Mesenchymal stem cell (in vitro differentiated cells and primary cell): ENCODE results near the gene ARHGEF19.
"Not testable (repeated sequence)": the region's sequence is repeated elsewhere in the genome, so short reads cannot be mapped to it uniquely, and the experiment has no call there.

Experiments
- DNase-seq: peaks from one replicate; pipeline ENCODE4 v3.0.0-alpha.2; 2013
- H2AFZ ChIP-seq: one replicate; pipeline ENCODE4 v1.6.1; 2013; ENCODE audit warnings: low read depth, mild to moderate bottlenecking, control low read depth, inconsistent platforms, low read length, moderate library complexity
- H2AK5ac ChIP-seq: 2 replicates; pipeline ENCODE4 v1.6.1; 2013; ENCODE audit warnings: low read length, moderate library complexity, mild to moderate bottlenecking, inconsistent platforms; ENCODE audit not compliant: severe bottlenecking
- H2BK120ac ChIP-seq: one replicate; pipeline ENCODE4 v1.6.1; 2013; ENCODE audit warnings: low read depth, mild to moderate bottlenecking, inconsistent platforms, low read length, moderate library complexity
- H2BK12ac ChIP-seq, 2 experiments: one replicate each; pipeline ENCODE4 v1.6.1; 2013; ENCODE audit warnings: inconsistent platforms in 2 of 2, low read length in 2 of 2, mild to moderate bottlenecking in 2 of 2, moderate library complexity in 2 of 2, control low read depth in 1 of 2
- H2BK15ac ChIP-seq: one replicate; pipeline ENCODE4 v1.6.1; 2013; ENCODE audit warnings: mild to moderate bottlenecking, low read depth, inconsistent platforms; ENCODE audit not compliant: poor library complexity, severe bottlenecking
- H2BK5ac ChIP-seq: 2 replicates; pipeline ENCODE4 v1.6.1; 2013; ENCODE audit warnings: low read depth, mild to moderate bottlenecking, low read length, control low read depth, inconsistent platforms; ENCODE audit not compliant: poor library complexity, severe bottlenecking
- H3K14ac ChIP-seq, 2 experiments: one replicate each; pipeline ENCODE4 v1.6.1; 2013; ENCODE audit warnings: inconsistent platforms in 2 of 2, low read length in 2 of 2, control low read depth in 1 of 2, mild to moderate bottlenecking in 1 of 2, moderate library complexity in 1 of 2
- H3K18ac ChIP-seq, 2 experiments: one replicate each; pipeline ENCODE4 v1.6.1; 2013; ENCODE audit warnings: inconsistent platforms in 2 of 2, low read length in 2 of 2, control low read depth in 1 of 2, low read depth in 1 of 2, mild to moderate bottlenecking in 1 of 2
- H3K23ac ChIP-seq, 2 experiments: one replicate each; pipeline ENCODE4 v1.6.1; 2013; ENCODE audit warnings: inconsistent platforms in 2 of 2, low read length in 2 of 2, mild to moderate bottlenecking in 2 of 2, moderate library complexity in 2 of 2, control low read depth in 1 of 2
- H3K27ac ChIP-seq: 2 replicates; pipeline ENCODE4 v1.5.1; 2013; ENCODE audit warnings: mild to moderate bottlenecking, moderate library complexity, low read length, control low read depth, inconsistent platforms; ENCODE audit not compliant: poor library complexity, severe bottlenecking
- H3K27me3 ChIP-seq, 2 experiments: 2 replicates each; pipeline versions ENCODE4 v1.6.1 to v1.7.0; 2013; ENCODE audit warnings: low read length in 2 of 2, mild to moderate bottlenecking in 2 of 2, moderate library complexity in 2 of 2, control low read depth in 1 of 2, inconsistent platforms in 1 of 2; ENCODE audit not compliant: control insufficient read depth in 1 of 2, insufficient read depth in 1 of 2
- H3K36me3 ChIP-seq, 2 experiments: 2 replicates each; pipeline versions ENCODE4 v1.6.1 to v1.7.0; 2013; ENCODE audit warnings: low read length in 2 of 2, control low read depth in 1 of 2, inconsistent platforms in 1 of 2, low read depth in 1 of 2, mild to moderate bottlenecking in 1 of 2; ENCODE audit not compliant: insufficient read depth in 2 of 2, control insufficient read depth in 1 of 2
- H3K4ac ChIP-seq, 2 experiments: one replicate each; pipeline ENCODE4 v1.6.1; 2013; ENCODE audit warnings: inconsistent platforms in 2 of 2, low read length in 2 of 2, mild to moderate bottlenecking in 2 of 2, moderate library complexity in 2 of 2, control low read depth in 1 of 2, low read depth in 1 of 2
- H3K4me1 ChIP-seq: 2 replicates; pipeline ENCODE4 v1.6.1; 2013; ENCODE audit warnings: low read depth, low read length, control low read depth; ENCODE audit not compliant: control insufficient read depth, insufficient read depth
- H3K4me2 ChIP-seq: 2 replicates; pipeline ENCODE4 v1.6.1; 2013; ENCODE audit warnings: low read length, mild to moderate bottlenecking, inconsistent platforms; ENCODE audit not compliant: poor library complexity, severe bottlenecking
- H3K4me3 ChIP-seq, 2 experiments: 2 replicates each; pipeline versions ENCODE4 v1.5.1 to v1.7.0; 2013; ENCODE audit warnings: low read length in 2 of 2, mild to moderate bottlenecking in 2 of 2, control low read depth in 1 of 2, low read depth in 1 of 2; ENCODE audit not compliant: insufficient read depth in 1 of 2
- H3K79me1 ChIP-seq: replicated peaks from 2 replicates; pipeline ENCODE4 v1.6.1; 2013; ENCODE audit warnings: mild to moderate bottlenecking, control low read depth, low read length, inconsistent platforms; ENCODE audit not compliant: poor library complexity, severe bottlenecking
- H3K9ac ChIP-seq: 2 replicates; pipeline ENCODE4 v1.7.0; 2013; ENCODE audit warnings: mild to moderate bottlenecking, low read length, moderate library complexity
- H3K9me3 ChIP-seq: 2 replicates; pipeline ENCODE4 v1.7.0; 2013; ENCODE audit warnings: mild to moderate bottlenecking, low read length; ENCODE audit not compliant: control insufficient read depth
- H4K8ac ChIP-seq: one replicate; pipeline ENCODE4 v1.6.1; 2013; ENCODE audit warnings: inconsistent platforms, mild to moderate bottlenecking, low read length, moderate library complexity
- H4K91ac ChIP-seq: one replicate; pipeline ENCODE4 v1.6.1; 2013; ENCODE audit warnings: mild to moderate bottlenecking, low read length, inconsistent platforms
- WGBS: methylation state at CpG from one replicate; pipeline ENCODE4 v1.1.7; 2013; ENCODE audit warnings: mixed read lengths; 5-methylcytosine and 5-hydroxymethylcytosine counted together

ARHGEF19 gene

GRCh38 chr1:16224472-16224871 is 12.0 kb upstream of the ARHGEF19 start:
- no peak overlapping the region for H2BK5ac ChIP-seq
- no peak overlapping the region for H4K8ac ChIP-seq
- H2BK15ac ChIP-seq, result no peak overlapping the region
- H3K4ac ChIP-seq, result no peak overlapping the region
- no peak overlapping the region for H3K9ac ChIP-seq
- H4K91ac ChIP-seq, result no peak overlapping the region
- H2BK120ac ChIP-seq, result peak overlapping the region; percentile 29
- peaks cover 16% of the 10 kb centered on the region for H3K4me1 ChIP-seq
- no peaks in the 10 kb centered on the region for H3K36me3 ChIP-seq
- H3K18ac ChIP-seq, result no peak overlapping the region
- H3K4me3 ChIP-seq, result no peak overlapping the region
- no peaks in the 10 kb centered on the region for H3K79me1 ChIP-seq
- peaks cover 4% of the 10 kb centered on the region for H3K9me3 ChIP-seq
- no peak overlapping the region for H2AFZ ChIP-seq
- H2BK12ac ChIP-seq, result no peak overlapping the region
- WGBS, result 86% methylated on average over 3 of the region's 3 CpGs
- H3K14ac ChIP-seq, result no peak overlapping the region
- no peak overlapping the region for H3K4me2 ChIP-seq
- H3K23ac ChIP-seq, result no peak overlapping the region
- H3K27me3 ChIP-seq, result peaks cover 29 to 45% of the 10 kb centered on the region in 2 experiments
- no peak overlapping the region for H2AK5ac ChIP-seq
- H3K27ac ChIP-seq, result no peak overlapping the region
- DNase-seq, result no peak

DNA sequence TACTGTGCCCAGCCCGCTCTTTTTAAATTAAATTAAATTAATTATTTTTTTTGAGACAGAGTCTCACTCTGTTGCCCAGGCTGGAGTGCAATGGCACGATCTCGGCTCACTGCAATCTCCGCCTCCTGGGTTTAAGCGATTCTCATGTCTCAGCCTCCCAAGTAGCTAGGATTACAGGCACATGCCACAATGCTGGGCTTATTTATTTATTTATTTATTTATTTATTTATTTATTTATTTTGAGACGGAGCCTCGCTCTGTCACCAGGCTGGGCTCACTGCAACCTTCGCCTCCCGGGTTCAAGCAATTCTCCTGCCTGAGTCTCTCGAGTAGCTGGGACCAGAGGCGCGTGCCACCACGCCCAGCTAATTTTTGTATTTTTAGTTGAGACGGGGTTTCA is 10.3 kb upstream of the ARHGEF19 start:
- H3K79me1 ChIP-seq, H4K8ac ChIP-seq, H3K23ac ChIP-seq, H4K91ac ChIP-seq, H3K18ac ChIP-seq, H3K4me3 ChIP-seq, H3K9ac ChIP-seq, H3K36me3 ChIP-seq, H2BK5ac ChIP-seq, H3K4ac ChIP-seq, H3K27ac ChIP-seq, H3K4me2 ChIP-seq, H2AK5ac ChIP-seq, H2AFZ ChIP-seq, DNase-seq, H3K14ac ChIP-seq, H2BK120ac ChIP-seq, H3K9me3 ChIP-seq, H2BK15ac ChIP-seq, H2BK12ac ChIP-seq: not testable (repeated sequence)
- H3K27me3 ChIP-seq, result peaks cover 18 to 34% of the 10 kb centered on the region in 2 experiments
- 97% methylated on average over 13 of the region's 14 CpGs for WGBS
- H3K4me1 ChIP-seq, result peaks cover 14% of the 10 kb centered on the region

DNA sequence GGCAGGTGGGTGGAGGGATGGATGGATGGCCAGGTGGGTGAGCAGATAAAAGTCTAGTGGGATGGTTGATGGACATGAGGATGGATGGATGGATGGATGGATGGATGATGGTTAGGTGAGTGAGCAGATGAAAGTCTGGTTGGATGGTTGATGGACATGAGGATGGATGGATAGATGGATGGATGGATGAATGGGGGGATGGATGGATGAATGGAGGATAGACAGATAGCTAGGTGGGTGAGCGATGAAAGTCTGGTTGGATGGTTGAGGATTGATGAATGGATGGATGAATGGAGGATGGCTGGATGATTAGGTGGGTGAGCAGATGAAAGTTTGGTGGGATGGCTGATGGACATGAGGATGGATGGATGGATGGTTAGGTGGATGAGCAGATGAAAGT is 9.0 kb upstream of the ARHGEF19 start:
- no peaks in the 10 kb centered on the region for H3K36me3 ChIP-seq
- H3K4ac ChIP-seq, result no peak overlapping the region
- H4K8ac ChIP-seq, result no peak overlapping the region
- H3K14ac ChIP-seq, result no peak overlapping the region
- H3K4me1 ChIP-seq, result peaks cover 9% of the 10 kb centered on the region
- H3K4me2 ChIP-seq, result no peak overlapping the region
- no peak overlapping the region for H2BK12ac ChIP-seq
- no peak overlapping the region for H4K91ac ChIP-seq
- no peak overlapping the region for H2AK5ac ChIP-seq
- no peak overlapping the region for H3K23ac ChIP-seq
- H3K18ac ChIP-seq, result no peak overlapping the region
- H2BK5ac ChIP-seq, result no peak overlapping the region
- 92% methylated on average over 1 of the region's 1 CpG for WGBS
- H2AFZ ChIP-seq, result no peak overlapping the region
- DNase-seq, result no peak
- no peaks in the 10 kb centered on the region for H3K79me1 ChIP-seq
- no peaks in the 10 kb centered on the region for H3K9me3 ChIP-seq
- H2BK15ac ChIP-seq, result no peak overlapping the region
- no peak overlapping the region for H2BK120ac ChIP-seq
- H3K9ac ChIP-seq, result no peak overlapping the region
- H3K4me3 ChIP-seq, result no peak overlapping the region
- H3K27ac ChIP-seq, result no peak overlapping the region
- H3K27me3 ChIP-seq, result peaks cover 7 to 22% of the 10 kb centered on the region in 2 experiments

GRCh38 chr1:16219968-16220500 is 7.6 kb upstream of the ARHGEF19 start:
- Histone ChIP-seq H2AFZ (no peak overlapping the region), H3K4me3 (no peak overlapping the region), H3K9ac (no peak overlapping the region), H3K9me3 (no peaks in the 10 kb centered on the region), H2BK12ac (no peak overlapping the region), H3K36me3 (no peaks in the 10 kb centered on the region), H3K27ac (no peak overlapping the region), H3K4me2 (no peak overlapping the region), H3K4me1 (peaks cover 11% of the 10 kb centered on the region), H3K23ac (no peak overlapping the region), H2BK120ac (no peak overlapping the region), H2BK15ac (no peak overlapping the region), H4K8ac (no peak overlapping the region), H2BK5ac (no peak overlapping the region), H3K14ac (no peak overlapping the region), H4K91ac (no peak overlapping the region), H3K4ac (no peak overlapping the region), H3K18ac (no peak overlapping the region), H3K27me3 (peaks cover 0 to 8% of the 10 kb centered on the region in 2 experiments), H3K79me1 (no peaks in the 10 kb centered on the region), H2AK5ac (no peak overlapping the region)
- no peak for DNase-seq
- WGBS, result 83% methylated on average over 3 of the region's 4 CpGs
